D721Med (cell line): Measurements from ENCODE around the gene OR52E5.

Source experiments
- DNase-seq: peaks from one replicate; pipeline ENCODE4 v3.0.0; 2011; ENCODE audit warnings: low spot score; ENCODE audit not compliant: insufficient read length
- FAIRE-seq: peaks from 2 replicates; lab custom pipeline; 2011; peaks lifted over from hg19 to GRCh38; lab: Jason Lieb, UNC
- CTCF ChIP-seq: IDR thresholded peaks from 2 replicates; pipeline ENCODE4 v1.5.1; 2012; ENCODE audit warnings: mild to moderate bottlenecking, control low read depth; ENCODE audit not compliant: insufficient read depth; ENCODE audit errors: missing control alignments

Gene OR52E5

GRCh38 chr11:5880329-5880728, 12.7 kb upstream of the OR52E5 start, which contains the start of gene OR52E4:
TSS of gene OR52E4 (plus strand) at chr11:5880629. CDS start at chr11:5884293, 3,664 bp downstream.
- FAIRE-seq = no peak
- no peak for DNase-seq
- no peak for TF ChIP-seq CTCF

DNA sequence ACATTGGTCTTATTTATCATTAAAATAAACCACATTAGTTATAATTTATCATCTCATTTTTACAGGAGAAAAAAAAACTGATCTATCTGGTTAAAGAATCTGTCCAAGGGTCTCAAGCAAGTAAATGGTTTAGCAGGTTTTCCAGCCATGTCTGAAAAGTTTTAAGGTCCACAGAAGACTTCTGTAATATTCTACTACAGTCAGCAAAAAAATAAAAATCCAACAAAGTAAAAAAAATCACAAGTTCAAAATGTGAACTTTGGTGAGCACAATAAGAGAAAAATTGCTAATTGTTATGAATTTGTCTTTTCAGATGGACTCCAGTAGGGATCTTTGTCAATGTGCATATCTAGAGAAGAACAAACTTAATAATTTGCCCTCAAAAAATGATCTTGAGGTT, 11.3 kb upstream of the OR52E5 start:
- no peak for TF ChIP-seq CTCF
- DNase-seq = no peak
- FAIRE-seq = no peak

DNA sequence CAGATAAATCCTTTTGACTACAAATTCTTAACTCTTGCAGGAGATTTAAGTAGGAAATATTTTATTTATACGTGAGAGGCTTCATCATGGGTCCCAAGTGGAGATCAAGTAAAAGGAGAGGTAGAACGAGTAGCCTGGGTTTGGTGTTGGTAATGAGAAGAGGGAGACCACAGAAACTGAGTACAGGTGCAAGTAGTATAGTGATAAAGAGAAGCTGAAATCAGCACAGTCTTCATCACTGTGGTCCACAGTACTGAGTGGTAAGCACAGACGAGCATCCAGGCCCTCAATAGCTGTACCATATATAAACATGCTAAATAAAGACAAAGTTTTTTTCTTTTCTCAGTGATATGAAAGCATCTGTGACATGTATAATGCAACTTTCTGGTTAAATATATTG, 5.8 kb upstream of the OR52E5 start:
- DNase-seq (no peak), FAIRE-seq (no peak)
- TF ChIP-seq CTCF = no peak

DNA sequence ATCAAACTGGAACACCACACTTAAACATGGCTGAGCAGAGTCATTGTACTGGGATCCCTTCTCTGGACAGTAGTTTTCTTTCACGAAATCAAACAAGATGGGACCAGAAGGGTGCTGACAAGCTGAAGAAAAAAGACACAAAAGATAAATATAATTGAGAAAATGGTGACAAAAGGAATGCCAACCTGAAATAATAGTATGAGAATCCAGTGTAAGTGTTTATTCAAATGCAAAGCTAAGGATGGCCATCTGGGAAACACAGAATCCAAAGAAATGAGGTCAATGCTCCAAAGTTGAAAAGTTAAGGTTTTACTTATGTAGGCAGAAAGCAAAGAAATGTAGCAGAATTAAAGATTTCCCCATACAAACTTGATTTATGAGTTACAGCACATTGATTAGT, 5.3 kb upstream of the OR52E5 start:
- no peak for TF ChIP-seq CTCF
- DNase-seq = no peak
- FAIRE-seq = no peak

DNA sequence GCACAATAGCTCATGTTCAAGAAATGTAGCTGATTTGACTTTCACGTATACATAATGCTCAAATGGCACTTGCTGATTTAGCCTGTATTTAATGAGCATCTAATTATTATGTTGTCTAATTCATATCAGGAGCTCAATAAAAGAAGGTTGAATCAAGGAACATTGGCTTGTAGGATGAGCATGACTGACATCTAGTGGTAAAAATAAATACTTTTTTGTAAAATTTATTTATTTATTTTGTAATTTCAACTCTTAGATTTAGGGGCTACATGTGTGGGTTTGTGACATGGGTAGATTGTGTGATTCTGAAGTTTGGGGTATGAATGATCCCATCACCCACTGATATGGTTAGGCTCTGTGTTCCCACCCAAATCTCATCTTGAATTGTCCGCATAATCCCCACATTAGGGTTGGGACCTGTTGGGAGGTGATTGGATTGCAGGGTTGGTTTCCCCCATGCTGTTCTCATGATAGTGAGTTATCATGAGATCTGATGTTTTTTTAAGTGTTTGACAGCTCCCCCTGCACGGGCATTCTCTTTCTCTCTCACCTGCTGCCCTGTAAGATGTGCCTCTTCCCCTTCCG, 1.7 kb upstream of the OR52E5 start:
- TF ChIP-seq CTCF = peak; percentile 33
- DNase-seq = no peak
- no peak for FAIRE-seq

DNA sequence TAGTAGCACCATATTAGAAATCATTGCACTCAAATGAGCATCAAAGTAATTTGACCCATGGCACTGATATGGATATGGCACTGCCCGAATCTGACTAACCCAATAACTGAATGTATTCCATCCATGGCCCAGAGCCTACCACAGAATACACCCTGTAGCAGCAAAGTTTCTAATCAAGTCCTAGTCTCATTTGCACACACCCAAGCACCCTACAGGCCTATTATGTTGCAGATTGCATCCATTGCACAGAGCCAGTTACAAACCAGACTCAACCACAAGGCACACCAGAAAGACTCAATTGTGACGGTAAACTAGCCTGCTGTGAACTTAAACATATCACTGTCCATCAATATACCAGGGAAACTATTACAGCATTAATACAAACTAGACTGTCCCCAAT, 6.5 kb downstream of the OR52E5 start:
- no peak for FAIRE-seq

More for the DNA sequence above, 6.5 kb downstream of the OR52E5 start:
- DNase-seq = no peak
- TF ChIP-seq CTCF = no peak
